GM12878 (cell line): ENCODE data around the gene STKLD1. TPM values are rescaled to one million over a fixed set of nuclear protein-coding genes. Genes with fewer than 3 reads are reported as not detected.

Experiments
- CREB1 ChIP-seq: IDR thresholded peaks from 2 replicates; pipeline ENCODE4 v1.6.1; 2012; ENCODE audit warnings: low read depth, mild to moderate bottlenecking, inconsistent platforms
- RB1 ChIP-seq: fragments of 450-650 bp; formaldehyde crosslinking; IDR thresholded peaks from 2 replicates; pipeline ENCODE4 v1.6.1; 2017; ENCODE audit warnings: mild to moderate bottlenecking, borderline replicate concordance
- SUPT20H ChIP-seq: IDR thresholded peaks from 2 replicates; pipeline ENCODE4 v1.6.1; 2011; ENCODE audit warnings: low read depth, mild to moderate bottlenecking, low read length, moderate library complexity, borderline replicate concordance; ENCODE audit not compliant: control insufficient read depth
- YBX1 ChIP-seq: fragments of 450-650 bp; IDR thresholded peaks from 2 replicates; pipeline ENCODE4 v1.6.1; 2016; ENCODE audit warnings: antibody characterized with exemption
- polyA plus RNA-seq, 11 experiments: library from polyadenylated mRNA; depleted of rRNA in 4 of 11; unstranded in 6 of 11; stranded (reverse) in 5 of 11; fragments of >200 nt; fragmentation: Nextera tagmentation in 4 of 11; fragmentation: Illumina TruSeq in 1 of 11; extraction: Ambion mirVana in 4 of 11; extraction: Trizol in 1 of 11; gene quantifications; 1 replicate in 1 of 11; 2 replicates in 10 of 11; pipeline versions ENCODE4 v1.2.1 to v1.2.3, GENCODE V29; 2011 to 2016; ENCODE audit warnings: inconsistent platforms in 2 of 11, missing spikeins in 2 of 11, low read depth in 1 of 11
- total RNA-seq, 4 experiments: library from RNA; depleted of rRNA in 3 of 4; stranded (reverse); fragments of >200 nt in 3 of 4; fragmentation: Illumina TruSeq in 1 of 4; extraction: Trizol in 1 of 4; gene quantifications; 2 replicates each; pipeline versions ENCODE4 v1.2.1 to v1.2.3, GENCODE V29; 2013 to 2021
- TF ChIP-seq, protein P1 (sequence below): fragments of 150-350 bp; IDR thresholded peaks from 2 replicates; pipeline ENCODE4 v1.6.1; 2016; ENCODE audit warnings: low read depth, low read length
- TF ChIP-seq, protein P2 (sequence below): IDR thresholded peaks from 2 replicates; pipeline ENCODE4 v1.6.1; 2012; ENCODE audit warnings: low read depth, low read length, improper control_type of control experiment

Gene STKLD1
- total and polyA plus RNA-seq, 10 of the 15 experiments (the other 5 are each of a cell fraction or from before 2014, with no cell fraction given): 0.07 to 0.40 (median 0.29) TPM; not detected in 4

DNA sequence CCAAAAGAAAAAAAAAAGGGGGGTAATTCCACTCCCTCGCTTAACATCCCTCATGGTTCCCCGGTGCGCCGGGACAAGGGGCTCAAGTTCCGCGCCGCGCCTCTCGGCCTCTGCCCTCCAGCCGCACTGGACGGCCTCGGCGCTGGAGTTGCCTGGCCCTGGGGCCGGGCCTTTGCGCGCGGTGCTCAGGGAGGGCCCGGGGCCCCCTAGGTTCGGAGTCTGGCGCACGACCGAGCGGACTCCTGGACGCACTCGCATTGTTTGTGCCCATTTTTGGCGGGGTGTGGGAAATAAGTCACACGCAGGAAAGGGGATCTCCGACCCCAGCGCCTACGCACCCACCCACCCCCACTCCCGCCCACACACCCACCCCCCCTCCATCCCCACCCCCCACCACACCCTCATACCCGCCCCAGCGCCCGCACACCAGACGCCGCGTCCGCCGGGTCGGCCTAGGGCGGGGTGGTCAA lies 28.6 kb upstream of the STKLD1 start (continued):
- TF ChIP-seq, protein P1, sequence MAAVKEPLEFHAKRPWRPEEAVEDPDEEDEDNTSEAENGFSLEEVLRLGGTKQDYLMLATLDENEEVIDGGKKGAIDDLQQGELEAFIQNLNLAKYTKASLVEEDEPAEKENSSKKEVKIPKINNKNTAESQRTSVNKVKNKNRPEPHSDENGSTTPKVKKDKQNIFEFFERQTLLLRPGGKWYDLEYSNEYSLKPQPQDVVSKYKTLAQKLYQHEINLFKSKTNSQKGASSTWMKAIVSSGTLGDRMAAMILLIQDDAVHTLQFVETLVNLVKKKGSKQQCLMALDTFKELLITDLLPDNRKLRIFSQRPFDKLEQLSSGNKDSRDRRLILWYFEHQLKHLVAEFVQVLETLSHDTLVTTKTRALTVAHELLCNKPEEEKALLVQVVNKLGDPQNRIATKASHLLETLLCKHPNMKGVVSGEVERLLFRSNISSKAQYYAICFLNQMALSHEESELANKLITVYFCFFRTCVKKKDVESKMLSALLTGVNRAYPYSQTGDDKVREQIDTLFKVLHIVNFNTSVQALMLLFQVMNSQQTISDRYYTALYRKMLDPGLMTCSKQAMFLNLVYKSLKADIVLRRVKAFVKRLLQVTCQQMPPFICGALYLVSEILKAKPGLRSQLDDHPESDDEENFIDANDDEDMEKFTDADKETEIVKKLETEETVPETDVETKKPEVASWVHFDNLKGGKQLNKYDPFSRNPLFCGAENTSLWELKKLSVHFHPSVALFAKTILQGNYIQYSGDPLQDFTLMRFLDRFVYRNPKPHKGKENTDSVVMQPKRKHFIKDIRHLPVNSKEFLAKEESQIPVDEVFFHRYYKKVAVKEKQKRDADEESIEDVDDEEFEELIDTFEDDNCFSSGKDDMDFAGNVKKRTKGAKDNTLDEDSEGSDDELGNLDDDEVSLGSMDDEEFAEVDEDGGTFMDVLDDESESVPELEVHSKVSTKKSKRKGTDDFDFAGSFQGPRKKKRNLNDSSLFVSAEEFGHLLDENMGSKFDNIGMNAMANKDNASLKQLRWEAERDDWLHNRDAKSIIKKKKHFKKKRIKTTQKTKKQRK: no peak
- TF ChIP-seq YBX1: no peak
- no peak for TF ChIP-seq SUPT20H
- no peak for TF ChIP-seq RB1
- TF ChIP-seq, protein P2, sequence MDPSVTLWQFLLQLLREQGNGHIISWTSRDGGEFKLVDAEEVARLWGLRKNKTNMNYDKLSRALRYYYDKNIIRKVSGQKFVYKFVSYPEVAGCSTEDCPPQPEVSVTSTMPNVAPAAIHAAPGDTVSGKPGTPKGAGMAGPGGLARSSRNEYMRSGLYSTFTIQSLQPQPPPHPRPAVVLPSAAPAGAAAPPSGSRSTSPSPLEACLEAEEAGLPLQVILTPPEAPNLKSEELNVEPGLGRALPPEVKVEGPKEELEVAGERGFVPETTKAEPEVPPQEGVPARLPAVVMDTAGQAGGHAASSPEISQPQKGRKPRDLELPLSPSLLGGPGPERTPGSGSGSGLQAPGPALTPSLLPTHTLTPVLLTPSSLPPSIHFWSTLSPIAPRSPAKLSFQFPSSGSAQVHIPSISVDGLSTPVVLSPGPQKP: no peak
- TF ChIP-seq CREB1: no peak
- TF ChIP-seq, all 136 proteins: peak for 12
